ENCODE measurements around the gene NRP1. TPM values are rescaled to one million over a fixed set of nuclear protein-coding genes. Genes with fewer than 3 reads are reported as not detected.
"Not testable (repeated sequence)": the region's sequence is repeated elsewhere in the genome, so short reads cannot be mapped to it uniquely, and the experiment has no call there.

Gene NRP1
- polyA plus RNA-seq, 1 donor, result 177 TPM

DNA sequence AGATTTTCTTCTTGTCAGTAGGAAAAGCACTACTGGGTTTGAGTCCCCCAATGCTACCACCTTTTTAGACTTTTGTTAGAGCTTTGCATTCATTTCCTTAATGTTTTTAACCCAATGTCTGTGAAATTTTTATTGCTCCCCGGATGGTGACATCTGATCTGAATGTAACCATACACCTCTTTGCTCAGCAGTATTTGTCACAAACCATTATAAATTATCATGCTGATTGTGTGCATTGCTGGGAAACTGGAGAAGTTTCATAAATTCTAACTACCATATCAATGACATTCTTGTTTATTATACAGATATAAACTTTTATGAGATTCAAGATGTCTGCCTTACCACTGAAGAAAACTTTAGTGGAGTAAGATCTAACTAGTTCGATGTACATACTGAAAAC lies 8.5 kb downstream of the NRP1 start:
- no peak for DNase-seq

DNA sequence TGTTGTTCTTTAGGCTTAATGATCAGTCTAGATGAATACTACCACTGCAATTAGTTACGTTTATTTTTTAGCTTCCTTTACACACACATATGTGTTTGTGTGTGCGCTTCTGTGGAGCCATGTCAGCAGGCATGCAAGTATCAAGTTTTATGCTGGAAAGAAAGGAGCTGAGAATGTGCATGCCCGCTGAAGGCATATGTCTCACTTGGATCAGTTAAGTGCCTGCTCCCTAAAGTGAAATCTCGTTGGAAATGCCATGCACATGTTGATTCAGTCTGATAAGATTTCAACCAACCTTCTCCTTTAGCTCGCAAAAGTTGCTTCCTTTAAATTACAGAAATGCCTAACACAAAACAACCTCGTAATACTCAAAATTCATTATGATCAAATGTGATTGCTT lies 10.7 kb downstream of the NRP1 start:
- no peak for DNase-seq

DNA sequence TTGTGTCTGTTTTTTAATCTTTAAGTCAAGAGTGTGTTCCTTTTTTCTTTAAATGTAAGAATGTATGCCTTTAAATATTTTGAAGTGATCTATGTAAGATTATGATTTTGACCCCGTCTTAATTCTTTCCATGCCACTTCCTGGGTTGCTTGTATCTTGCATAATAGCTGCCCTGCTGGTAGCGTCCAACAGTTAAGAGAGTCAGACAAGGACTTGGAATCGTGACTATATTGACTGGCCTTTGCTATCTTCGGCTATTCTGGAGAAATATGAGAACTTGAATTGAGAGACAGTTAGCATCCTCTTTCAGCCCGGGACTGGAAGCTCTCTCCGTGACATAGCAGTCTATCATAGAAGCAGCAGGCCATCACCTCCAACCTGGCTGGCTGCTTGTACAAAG lies 13.0 kb downstream of the NRP1 start:
- no peak for DNase-seq

DNA sequence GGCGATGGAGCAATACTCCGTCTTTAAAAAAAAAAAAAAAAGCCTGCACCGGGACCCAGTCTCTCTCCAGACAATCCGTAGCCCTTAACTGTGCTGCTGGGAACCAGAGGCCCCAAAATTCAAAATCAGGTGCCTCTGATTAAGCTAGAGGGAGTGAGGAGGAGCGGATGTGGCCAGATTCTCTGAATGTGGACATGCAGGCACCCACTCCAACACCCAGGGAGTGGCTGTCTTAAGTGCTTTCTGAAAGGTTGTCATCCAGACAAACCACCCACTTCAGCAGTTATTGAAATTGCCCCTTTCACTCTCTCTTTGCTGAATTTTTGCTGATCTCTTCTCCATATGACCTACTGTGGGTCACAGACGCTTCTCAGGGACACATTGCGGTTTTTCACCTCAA lies 14.2 kb downstream of the NRP1 start:
- DNase-seq, result no peak

DNA sequence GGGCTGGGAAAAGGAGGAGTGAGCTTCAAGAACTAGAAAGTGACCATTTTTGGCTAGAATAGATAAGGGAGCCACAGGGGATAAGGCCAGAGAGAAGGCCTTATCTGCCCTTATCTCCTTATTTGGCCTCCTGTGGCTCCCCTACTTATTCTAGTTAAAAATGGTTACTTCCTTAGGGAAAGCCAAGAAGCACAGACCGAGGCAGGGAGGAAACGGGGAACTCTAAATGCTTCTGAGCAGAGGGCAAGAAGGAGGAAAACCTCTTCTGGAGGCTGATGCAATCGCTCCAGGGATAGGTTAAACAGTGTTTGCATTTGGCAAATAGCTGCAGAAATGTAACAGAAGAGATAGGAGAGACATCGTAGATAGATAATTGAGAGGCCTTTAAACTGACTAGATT lies 18.6 kb downstream of the NRP1 start:
- no peak for DNase-seq

DNA sequence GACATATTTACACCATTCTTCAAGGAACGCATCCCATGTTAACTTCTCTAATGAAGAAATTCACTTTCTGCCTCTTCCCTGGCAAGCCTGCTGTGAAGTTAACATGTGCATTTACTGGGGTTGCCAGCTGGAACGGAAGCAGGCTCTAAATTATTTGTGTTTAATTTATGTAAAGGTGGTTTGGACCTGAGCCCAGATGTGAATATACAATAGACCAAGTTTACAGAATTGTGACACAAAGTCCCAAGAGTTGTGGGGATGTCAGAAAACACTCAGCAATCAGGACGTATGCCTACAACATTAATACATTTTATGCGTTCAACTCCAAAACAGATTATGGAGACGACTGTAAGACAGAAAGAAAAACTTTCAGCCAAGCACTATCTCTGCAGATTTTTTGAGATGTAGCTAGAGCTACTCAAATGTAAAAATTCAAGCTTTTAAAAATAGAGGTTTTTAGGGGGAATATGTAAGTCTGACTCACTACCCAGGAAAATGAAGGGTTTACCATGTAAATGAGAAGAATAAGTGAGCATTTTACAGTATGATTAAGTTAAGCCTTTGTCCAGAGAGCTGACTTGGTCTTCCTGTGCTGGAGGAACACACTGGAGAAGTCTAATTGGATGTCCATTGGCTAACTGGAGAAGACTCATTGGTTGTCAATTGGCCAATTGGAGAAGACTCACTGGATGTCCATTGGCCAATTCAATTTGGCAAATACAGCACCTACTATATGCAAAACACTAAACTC lies 19.5 kb downstream of the NRP1 start:
- no peak for DNase-seq

DNA sequence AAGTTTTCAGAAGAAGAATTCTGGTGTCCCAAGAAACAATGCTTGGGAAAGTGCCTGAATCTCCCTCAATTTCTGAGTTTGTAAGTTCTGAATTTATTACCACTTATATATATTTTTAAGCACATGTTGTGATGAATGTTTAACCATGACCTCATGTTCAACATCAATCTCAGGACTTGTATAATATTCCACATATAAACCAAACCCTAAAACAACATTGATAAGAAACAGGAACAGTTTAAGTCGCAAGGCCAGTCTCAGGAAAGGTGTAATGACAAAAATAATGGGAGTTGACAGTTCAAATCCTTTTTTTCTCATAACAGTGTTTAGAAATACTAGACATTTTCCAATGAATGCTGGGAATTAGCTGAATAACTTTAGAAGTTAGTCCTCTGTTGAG lies 22.8 kb downstream of the NRP1 start:
- DNase-seq, result no peak

DNA sequence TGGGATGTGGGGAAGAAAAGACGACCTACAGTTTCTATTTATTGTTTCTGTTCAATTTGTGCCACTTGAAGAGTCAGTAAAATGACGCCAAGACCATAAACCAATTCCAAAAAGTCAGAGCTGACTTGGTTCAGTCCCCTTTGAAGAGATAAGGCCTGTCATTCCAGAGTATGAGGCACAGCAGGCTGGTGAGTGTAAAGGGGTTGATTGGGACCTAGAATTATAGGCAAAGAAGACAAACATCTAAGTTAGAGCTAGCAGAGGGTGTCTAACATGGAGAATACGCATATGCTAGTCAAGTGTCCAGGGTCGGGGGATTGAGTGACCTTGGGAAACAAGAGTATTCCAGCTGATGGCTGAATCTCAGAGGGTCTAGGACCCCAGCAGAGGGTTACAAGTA lies 23.6 kb downstream of the NRP1 start:
- no peak for DNase-seq

DNA sequence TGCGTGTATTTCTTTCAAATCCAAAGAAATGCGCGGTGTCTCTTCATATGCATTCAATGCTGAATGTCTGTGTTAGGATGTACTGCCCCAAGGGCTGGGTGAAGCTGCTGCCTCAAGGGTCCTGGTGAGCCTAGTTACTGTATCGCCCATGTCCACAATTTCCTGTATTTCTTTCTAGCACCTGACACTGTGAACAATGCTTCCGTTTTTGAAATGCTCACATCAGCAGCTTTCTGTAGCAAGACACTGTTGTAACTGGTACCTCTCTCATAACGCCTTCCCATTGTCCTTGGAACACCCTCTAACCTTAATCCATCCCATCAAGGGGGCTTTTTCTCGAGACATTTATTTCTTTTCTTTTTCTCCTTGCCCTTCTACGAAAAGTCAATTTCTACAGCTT lies 25.1 kb downstream of the NRP1 start:
- no peak for DNase-seq

DNA sequence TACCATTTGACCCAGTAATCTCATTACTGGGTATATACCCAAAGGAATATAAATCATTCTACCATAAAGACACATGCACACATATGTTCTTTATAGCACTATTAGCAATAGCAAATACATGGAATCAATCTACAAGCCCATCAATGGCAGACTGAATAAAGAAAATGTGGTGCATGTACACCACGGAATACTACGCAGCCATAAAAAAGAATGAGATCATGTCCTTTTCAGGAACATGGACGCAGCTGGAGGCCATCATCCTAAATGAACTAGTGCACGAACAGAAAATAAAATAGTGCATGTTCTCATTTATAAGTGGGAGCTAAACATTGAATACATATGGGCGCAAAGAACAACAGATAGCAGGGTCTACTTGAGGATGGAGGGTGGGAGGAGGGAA lies 26.6 kb downstream of the NRP1 start:
- no peak for DNase-seq

DNA sequence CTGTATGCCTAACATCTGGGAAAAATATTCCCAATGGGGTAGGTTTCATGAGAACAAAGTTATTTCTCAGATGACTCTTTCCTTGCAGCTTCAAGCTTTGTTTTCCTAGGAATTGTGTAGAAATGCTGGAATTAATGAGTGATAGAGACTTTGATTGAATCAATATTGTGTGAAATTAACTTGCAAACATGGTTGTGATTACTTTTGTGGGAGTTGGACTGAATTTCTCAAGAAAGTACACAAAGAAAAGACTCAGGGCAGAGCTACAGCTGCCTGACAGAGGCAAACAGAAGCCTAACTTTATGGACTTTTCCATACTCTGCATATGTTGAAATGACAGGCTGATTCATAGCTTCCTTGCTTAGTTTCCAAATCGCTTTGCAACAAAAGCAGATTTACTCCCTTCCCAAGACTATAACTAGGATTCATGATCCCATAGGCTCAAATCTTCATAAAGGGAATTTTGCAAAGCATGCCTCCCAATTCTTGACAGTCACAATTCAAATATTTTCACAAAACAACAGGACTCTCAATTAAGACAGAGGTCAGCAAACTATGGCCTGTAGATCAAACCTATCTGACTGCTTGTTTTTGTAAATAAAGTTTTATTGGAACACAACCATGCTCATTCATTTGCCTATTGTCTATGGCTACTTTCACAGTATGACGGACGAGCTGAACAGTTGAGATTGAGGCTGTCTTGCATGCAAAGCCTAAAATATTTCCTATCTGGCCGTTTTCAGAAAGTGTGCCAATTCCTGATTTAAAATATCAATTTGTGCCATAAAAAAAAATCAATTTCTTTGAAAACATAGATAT lies 27.6 kb downstream of the NRP1 start:
- DNase-seq, result no peak

DNA sequence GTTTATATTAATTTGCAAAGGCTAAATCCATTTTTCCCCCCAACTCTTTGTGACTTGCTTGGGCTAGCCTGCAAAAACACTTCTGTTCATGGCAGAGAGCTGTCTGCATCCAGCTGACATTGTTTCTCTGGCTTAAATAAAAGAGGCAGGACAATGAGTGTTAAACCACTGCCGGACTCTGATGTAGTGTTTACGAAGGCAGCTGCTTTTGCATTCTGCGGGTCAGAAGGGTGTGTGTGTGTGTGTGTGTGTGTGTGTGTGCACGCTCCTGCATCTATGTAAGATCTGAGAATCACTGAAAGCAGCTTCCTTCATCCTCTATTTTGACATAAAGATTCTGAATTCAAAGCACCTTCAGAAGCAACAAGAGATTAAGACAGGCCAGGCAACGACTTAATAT lies 28.3 kb downstream of the NRP1 start:
- DNase-seq, result no peak

DNA sequence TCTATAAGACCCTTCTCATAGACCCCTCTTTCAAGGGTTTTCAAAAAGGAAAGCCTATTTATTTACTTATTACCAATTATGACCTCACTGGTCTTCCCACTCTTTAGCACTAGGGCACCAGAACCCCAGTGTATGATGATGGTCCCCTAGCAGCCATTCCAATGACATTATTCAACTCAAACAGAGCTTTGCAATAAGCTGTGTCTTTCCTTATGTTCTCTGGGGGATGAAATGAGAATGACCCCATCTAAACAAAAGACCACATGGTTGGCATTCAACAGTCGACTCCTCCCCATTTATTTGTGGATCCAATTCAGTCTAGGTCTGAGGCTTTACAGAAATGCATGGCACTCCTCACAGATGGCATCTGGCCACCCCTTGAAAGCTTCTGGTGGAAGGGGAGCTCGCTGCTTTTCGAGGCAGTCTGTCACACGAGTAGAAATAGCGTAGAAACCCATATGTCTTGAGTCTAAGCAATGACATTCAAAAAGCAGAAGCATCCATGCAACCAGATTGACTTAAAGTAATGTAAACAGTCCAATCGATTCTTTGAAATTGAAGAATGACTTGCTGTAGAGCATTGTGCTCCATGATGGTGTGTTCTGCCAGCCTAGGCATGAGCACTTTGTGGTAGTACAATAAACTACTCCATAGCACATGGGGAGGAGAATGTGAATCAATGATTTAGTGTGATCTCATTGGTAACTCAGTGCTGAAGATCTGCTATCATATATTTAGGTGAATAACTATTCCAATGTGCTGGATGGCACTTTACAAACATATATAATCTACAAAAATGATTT lies 29.8 kb downstream of the NRP1 start:
- DNase-seq, result no peak

DNA sequence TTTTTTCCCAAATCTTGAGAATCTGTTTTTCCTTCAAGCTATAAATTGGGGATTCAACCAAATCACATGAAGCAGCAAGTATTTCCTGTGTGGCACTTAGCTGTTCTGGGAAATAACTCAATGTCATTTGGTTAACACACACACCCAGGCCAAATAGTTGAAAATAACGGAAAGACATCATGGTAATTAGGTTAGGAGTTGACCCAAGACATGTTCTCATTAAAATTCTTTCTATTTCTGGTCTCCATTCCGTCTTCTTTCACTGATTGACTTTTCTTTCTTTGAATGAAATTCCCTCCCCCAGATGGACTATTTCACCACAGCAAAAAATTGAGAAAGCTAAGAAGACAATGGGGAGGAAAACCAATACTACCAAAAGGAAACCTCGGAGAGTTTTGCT lies 30.5 kb downstream of the NRP1 start:
- no peak for DNase-seq

DNA sequence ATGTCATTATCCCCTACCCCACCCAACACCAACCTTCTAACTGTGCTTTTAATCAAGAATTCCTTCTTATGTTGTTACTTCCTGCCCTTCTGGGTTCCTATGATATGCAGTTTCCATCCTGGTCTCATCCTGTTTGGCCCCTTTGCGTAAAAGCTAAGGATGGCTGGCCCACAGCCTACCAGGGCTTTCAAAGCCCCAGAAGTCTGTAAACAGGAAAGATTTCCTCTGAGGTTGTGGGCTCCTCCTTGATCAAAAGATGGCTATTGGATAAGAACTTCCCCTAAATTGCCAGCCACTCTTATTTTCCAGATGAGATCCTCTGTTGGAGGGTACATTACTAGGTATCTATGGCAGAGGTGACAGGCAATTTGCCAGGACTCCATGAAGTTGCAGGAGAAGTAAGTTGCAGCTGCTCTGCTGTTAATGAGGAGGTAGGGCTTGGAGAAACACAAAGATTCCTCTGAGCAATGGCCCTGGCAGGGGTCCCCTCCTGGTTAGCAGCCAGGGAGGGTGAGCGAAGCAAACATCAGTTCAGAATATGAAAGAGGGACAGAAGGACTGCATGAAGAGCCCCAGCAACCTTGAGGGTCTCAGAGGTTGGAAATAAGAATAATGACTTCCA lies 32.1 kb downstream of the NRP1 start:
- DNase-seq, result no peak

DNA sequence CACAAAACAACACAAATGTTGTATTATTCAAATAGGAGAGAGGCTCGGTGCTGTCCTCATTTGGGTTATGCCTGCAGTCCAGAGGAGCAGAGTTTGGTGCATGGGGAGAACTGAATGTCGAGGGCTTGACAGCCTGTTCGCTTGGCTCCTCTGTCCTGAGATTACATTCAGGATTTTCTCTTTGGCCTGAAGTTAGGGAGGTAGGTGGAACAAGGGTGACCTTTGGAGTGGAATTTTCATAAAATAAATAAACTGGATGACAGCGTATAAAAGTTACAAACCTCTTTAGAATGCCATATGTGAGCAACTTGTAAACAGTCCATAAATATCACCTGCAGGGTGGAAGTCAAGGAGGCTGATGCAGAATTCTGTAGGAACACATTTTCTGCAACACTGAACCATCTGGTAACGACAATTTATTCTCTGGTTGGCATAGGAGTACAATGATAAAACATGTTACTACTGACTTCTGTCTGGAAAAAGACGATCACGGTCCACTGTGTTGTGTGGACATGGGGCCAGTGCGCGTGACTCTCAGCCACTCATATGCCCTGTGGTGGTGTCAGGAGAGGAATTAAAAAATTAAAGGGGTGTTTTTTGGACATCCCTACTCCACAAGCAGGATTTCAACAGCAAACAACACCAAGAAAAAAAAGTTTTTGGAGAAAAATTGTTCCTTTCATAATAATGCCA lies 33.2 kb downstream of the NRP1 start:
- no peak for DNase-seq

DNA sequence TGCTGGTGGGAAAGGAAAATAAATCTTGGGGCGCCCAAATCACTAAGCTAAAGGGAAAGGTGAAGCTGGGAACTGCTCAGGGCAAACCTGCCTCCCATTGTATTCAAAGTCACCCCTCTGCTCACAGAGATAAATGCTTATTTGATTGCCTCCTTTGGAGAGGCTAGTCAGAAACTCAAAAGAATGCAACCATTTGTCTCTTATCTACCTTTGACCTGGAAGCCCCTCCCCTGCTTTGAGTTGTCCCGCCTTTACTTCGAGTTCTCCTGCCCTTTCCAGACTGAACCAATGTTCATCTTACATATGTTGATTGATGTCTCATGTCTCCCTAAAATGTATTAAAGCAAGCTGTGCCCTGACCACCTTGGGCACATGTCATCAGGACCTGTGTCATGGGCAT lies 33.9 kb downstream of the NRP1 start:
- DNase-seq, result not testable (repeated sequence)

DNA sequence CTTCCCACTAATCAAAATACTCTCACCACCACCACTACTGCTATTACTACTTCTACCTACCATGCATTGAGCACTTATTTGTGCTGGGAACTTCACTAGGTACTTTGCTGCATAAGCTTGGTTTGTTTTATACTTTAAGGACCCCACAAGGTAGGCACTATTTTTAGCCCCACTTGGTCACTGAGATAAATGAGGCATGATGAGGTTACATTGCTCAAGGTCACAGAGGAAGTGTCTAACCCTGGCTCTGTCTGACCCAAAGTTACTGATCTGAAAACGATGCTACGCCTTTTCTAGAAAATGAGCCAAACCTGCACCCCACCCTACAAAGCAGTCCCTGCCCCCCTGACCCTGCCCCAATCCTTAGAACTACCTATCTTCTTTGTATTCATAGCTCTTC lies 35.6 kb downstream of the NRP1 start:
- DNase-seq, result no peak

DNA sequence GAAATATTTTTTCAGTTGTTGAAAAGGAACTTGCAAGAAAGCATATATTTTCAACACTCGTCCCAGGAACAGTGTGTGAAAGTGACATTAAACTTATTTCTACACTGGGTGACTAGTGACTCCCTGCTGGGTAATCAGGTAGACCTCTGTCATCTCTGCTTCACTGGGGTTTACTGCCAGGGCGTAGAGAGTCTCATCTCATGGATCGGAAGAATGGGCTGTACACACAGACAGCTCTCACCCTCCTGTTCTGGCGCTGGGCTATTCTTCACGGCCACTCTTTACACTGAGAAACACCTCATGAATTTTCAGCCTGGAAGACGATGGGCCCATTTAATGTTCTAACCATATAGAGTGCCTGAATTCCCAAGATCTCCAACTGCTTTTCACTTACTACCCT lies 36.4 kb downstream of the NRP1 start:
- DNase-seq, result no peak

DNA sequence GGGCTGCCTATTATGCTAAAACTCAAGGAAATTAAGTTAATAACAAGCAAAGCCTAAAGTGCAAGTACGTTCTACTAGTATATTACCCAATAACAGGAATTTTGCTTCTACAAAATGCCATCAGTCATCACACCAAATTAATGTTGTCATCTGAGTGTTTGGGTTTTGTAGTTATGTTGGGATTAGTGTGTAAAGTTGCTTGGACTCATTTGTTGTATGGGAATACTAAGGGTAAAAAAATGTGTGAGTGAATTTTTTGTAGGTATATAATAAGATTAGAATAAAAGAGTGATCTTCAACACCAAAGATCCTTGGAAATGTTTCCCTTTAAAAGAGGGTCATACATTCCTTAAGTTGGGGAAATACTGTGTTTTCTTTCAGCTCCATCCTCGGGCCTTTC lies 38.6 kb downstream of the NRP1 start:
- no peak for DNase-seq

DNA sequence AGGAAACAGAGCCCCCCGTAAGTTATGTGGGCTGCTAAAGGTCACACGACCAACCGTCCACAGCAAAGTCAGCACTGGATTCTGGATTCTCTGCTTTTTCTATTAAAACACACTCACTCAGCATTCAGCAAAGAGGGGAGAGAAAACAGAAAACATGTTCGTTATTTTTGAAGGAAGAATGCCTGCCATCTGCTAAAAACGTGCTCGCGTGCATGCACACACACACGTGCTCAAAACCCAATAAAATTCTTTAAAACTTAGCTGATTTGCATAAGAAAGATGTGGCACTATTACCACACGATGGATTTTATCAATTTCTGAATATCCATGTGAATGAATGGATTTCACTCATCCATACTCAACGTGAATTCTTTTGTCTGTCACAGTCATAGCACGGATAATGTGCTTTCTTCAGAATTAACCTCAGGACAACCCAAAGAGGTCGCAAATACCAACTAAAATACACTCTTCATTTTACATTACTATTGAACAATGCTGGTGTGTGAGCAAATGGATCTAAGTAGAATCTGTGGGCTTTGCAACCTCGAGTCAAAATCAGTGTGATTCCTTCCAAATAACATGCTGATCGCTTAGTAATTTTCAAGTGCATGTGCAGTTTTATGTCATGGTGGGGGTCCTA lies 40.8 kb downstream of the NRP1 start:
- DNase-seq, result no peak
